Measurements from ENCODE around the gene DHRS1.
A peak's percentile ranks its signal among the peaks of the same experiment; 100 is the strongest.

Gene DHRS1

GRCh38 chr14:24297190-24297964, 2.2 kb downstream of the DHRS1 start:
- H3K4me3 ChIP-seq (ENCODE audit: low read depth, low read length), result no peak overlapping the region
- DNase-seq, result no peak
- H3K9me3 ChIP-seq, result no peaks in the 10 kb centered on the region
- peak; percentile 67 for TF ChIP-seq CTCF (IDR thresholded peaks at IDR 0.05; ENCODE audit: low read depth, low read length)
- H3K36me3 ChIP-seq, result peaks cover 10% of the 10 kb centered on the region
- no peaks in the 10 kb centered on the region for H3K4me1 ChIP-seq
- no peaks in the 10 kb centered on the region for H3K27me3 ChIP-seq

GRCh38 chr14:24296341-24297157, 3.0 kb downstream of the DHRS1 start:
- H3K27me3 ChIP-seq, result no peaks in the 10 kb centered on the region
- no peaks in the 10 kb centered on the region for H3K4me1 ChIP-seq
- peak; percentile 86 for TF ChIP-seq CTCF (IDR thresholded peaks at IDR 0.05; ENCODE audit: low read depth, low read length)
- H3K4me3 ChIP-seq (ENCODE audit: low read depth, low read length), result no peak overlapping the region
- peak; percentile 76 for DNase-seq
- H3K9me3 ChIP-seq, result no peaks in the 10 kb centered on the region
- peaks cover 2% of the 10 kb centered on the region for H3K36me3 ChIP-seq

- Histone ChIP-seq H3K9me3 (no peaks in the 10 kb centered on the region), H3K27me3 (no peaks in the 10 kb centered on the region), H3K4me3 (ENCODE audit: low read depth, low read length) (no peak overlapping the region), H3K4me1 (no peaks in the 10 kb centered on the region), H3K36me3 (no peaks in the 10 kb centered on the region)
- no peak for DNase-seq
- TF ChIP-seq CTCF (IDR thresholded peaks at IDR 0.05; ENCODE audit: low read depth, low read length), result no peak
Observed at GRCh38 chr14:24293525-24293924, 6.1 kb downstream of the DHRS1 start.

GRCh38 chr14:24292118-24292807, 7.3 kb downstream of the DHRS1 start:
- no peaks in the 10 kb centered on the region for H3K27me3 ChIP-seq
- no peak overlapping the region for H3K4me3 ChIP-seq (ENCODE audit: low read depth, low read length)
- no peaks in the 10 kb centered on the region for H3K36me3 ChIP-seq
- no peak for TF ChIP-seq CTCF (IDR thresholded peaks at IDR 0.05; ENCODE audit: low read depth, low read length)
- no peaks in the 10 kb centered on the region for H3K4me1 ChIP-seq
- no peak for DNase-seq
- no peaks in the 10 kb centered on the region for H3K9me3 ChIP-seq

- no peak for TF ChIP-seq CTCF (IDR thresholded peaks at IDR 0.05; ENCODE audit: low read depth, low read length)
- Histone ChIP-seq H3K36me3 (no peaks in the 10 kb centered on the region), H3K9me3 (no peaks in the 10 kb centered on the region)
Observed at GRCh38 chr14:24291446-24292117, 8.0 kb downstream of the DHRS1 start.

More at GRCh38 chr14:24291446-24292117, 8.0 kb downstream of the DHRS1 start:
- no peaks in the 10 kb centered on the region for H3K4me1 ChIP-seq
- DNase-seq, result no peak
- H3K4me3 ChIP-seq (ENCODE audit: low read depth, low read length), result no peak overlapping the region
- H3K27me3 ChIP-seq, result no peaks in the 10 kb centered on the region

All from BE2C (cell line).